HG03097 (cell line): ENCODE measurements around the gene PRC1.
A peak's percentile ranks its signal among the peaks of the same experiment; 100 is the strongest.
"Not testable (repeated sequence)": the region's sequence is repeated elsewhere in the genome, so short reads cannot be mapped to it uniquely, and the experiment has no call there.

Source experiments
- ATAC-seq: cut with Tn5 transposase; IDR thresholded peaks from one replicate; pipeline ENCODE4 v1.9.1; 2021; ENCODE audit not compliant: unreplicated experiment, low FRiP score

PRC1 gene

GRCh38 chr15:90994417-90995311 lies at the start of gene PRC1:
TSS of gene PRC1 (minus strand) at chr15:90994535. CDS start at chr15:90994417, 118 bp downstream.
- ATAC-seq = peak; percentile 94

GRCh38 chr15:91043202-91043874 lies 49.0 kb upstream of the PRC1 start:
- ATAC-seq = no peak

- ATAC-seq = no peak
Observed at GRCh38 chr15:91040856-91041255, 46.5 kb upstream of the PRC1 start.

GRCh38 chr15:91039996-91040395 lies 45.7 kb upstream of the PRC1 start:
- ATAC-seq = no peak

GRCh38 chr15:91032919-91033803 lies 38.8 kb upstream of the PRC1 start:
- no peak for ATAC-seq

- no peak for ATAC-seq
Observed at GRCh38 chr15:91031796-91032195, 37.5 kb upstream of the PRC1 start.

GRCh38 chr15:91027677-91028076 lies 33.3 kb upstream of the PRC1 start:
- ATAC-seq = no peak

- ATAC-seq = no peak
Observed at GRCh38 chr15:91023720-91024119, 29.4 kb upstream of the PRC1 start.

GRCh38 chr15:91022832-91023129 lies 28.4 kb upstream of the PRC1 start:
- no peak for ATAC-seq

- ATAC-seq = peak; percentile 76
Observed at GRCh38 chr15:91022075-91022831, 27.9 kb upstream of the PRC1 start, which contains the start of gene VPS33B. TSS of gene VPS33B (minus strand) at chr15:91022594. CDS start at chr15:91022249, 345 bp downstream.

GRCh38 chr15:91021516-91022074 lies 27.3 kb upstream of the PRC1 start:
- no peak for ATAC-seq

- ATAC-seq = no peak
Observed at GRCh38 chr15:91018158-91018557, 23.8 kb upstream of the PRC1 start.

- ATAC-seq = no peak
Observed at GRCh38 chr15:91017716-91018115, 23.4 kb upstream of the PRC1 start.

GRCh38 chr15:91013701-91014100 lies 19.4 kb upstream of the PRC1 start:
- ATAC-seq = not testable (repeated sequence)

- no peak for ATAC-seq
Observed at GRCh38 chr15:91007266-91007665, 12.9 kb upstream of the PRC1 start.

- ATAC-seq = no peak
Observed at GRCh38 chr15:91001209-91001608, 6.9 kb upstream of the PRC1 start.

- ATAC-seq = no peak
Observed at GRCh38 chr15:90998737-90999136, 4.4 kb upstream of the PRC1 start.

GRCh38 chr15:90994059-90994416 lies 297 bp downstream of the PRC1 start:
- peak; percentile 15 for ATAC-seq

- no peak for ATAC-seq
Observed at GRCh38 chr15:90991587-90992285, 2.6 kb downstream of the PRC1 start.
